ENCODE results near the gene DBT. TPM values are rescaled to one million over a fixed set of nuclear protein-coding genes. Genes with fewer than 3 reads are reported as not detected.
"Not testable (repeated sequence)": the region's sequence is repeated elsewhere in the genome, so short reads cannot be mapped to it uniquely, and the experiment has no call there.

Gene DBT
- total RNA-seq = 25.0 TPM

DNA sequence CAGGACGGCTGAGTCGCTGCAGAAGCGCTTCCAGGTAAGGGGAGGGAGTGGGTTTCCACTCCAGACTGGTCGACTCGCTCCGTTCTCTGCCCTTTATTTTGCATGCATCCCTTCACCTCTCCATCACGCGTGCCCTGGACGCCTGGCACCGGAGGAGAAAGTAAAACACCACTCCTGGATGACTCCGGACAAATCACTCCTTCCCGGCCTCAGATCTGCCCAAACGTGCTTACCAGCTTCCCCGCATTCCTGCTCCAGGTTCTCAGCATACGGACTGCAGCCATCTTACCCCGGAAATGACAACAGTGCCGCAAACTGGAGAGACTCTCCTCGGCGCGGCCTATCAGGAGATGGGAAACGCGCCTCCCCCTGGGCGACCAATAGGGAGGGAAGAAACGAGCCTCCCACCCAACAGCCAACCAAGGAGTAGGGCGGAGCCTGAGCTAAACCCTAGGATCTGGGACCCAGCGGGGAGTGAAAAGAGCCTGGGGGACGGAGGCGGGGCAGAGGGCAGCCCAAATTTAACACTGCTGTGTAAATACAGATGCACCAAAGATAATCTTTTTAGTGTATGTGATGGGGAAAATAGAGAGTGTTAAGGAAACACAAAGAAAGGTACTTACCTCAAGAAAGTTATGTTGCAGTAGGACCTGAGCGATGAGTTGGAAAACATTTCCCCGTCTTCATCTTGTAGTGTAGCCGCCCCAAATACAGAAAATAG, at the start of gene DBT:
TSS of gene DBT (minus strand) at position 298 of the 721 bp plus-strand sequence. CDS start at position 284, 14 bp downstream.
- DNase-seq (ENCODE audit: low spot score) = peak; percentile 96
- peak; percentile 100 for ATAC-seq

DNA sequence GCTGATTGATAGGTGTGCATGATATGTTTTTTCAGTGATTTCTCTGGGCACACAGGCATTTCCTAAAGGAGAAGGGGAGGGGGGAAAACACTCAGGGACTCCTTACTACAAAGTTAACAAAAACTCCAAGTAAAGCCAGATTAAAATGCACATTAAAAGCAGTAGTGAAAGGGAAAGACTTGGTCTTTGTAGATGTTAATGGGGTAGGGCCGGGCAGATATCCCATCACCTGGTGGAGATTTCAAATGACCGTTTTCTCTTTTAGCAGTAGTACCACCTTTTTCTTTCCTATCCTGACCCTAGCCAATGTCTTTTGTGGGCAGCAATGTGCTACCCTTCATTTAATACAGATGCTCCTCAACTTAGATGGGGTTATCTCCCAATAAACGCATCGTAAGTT, 48.9 kb upstream of the DBT start:
- no peak for DNase-seq (ENCODE audit: low spot score)
- no peak for ATAC-seq

DNA sequence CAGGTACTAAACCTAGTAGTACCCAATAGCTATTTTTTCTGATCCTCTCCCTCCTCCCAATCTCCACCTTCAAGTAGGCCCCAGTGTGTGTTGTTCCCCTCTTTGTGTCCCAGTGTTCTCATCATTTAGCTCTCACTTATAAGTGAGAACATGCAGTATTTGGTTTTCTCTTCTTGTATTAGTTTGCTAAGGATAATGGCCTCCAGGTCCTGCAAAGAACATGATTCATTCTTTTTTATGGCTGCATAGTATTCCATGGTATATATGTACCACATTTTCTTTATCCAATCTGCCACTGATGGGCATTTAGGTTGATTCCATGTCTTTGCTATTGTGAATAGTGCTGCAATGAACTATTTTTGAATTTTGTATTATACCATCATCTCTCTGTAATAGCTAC, 47.4 kb upstream of the DBT start:
- DNase-seq (ENCODE audit: low spot score); ATAC-seq: not testable (repeated sequence)

DNA sequence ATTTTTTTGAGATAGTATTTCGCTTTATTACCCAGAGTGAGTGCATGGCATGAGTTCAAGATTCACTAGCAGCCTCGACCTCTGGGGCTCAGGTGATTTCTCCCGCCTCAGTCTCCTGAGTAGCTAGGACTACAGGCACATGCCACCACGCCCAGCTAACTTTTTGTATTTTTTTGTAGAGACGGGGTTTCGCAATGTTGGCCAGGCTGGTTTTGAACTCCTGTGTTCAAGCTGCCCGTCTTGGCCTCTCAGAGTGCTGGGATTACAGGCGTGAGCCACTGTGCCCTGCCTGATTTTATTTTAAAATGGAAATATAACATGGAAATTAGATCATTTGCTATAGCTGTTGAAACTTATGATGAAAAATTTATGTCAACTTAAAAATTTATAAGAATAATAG, 46.5 kb upstream of the DBT start:
- ATAC-seq (no peak), DNase-seq (ENCODE audit: low spot score) (no peak)

DNA sequence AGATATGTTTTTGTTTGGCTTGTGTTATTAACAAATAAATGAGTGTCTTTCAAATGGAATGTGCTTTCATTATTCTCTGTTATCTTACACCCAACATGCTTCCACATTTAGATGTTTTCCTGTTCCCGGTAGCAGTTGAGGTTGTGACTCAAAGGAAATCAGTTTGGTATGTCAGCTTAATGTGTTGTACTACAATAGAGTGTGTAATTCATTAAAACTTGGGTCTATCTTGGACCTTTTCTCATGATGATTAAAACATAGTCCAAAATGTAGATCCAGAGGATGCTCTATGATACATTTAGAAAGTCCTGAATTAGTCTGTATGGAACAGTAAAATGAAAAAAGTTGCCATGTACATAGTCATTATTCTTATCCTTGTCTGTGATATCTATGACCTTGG, 43.1 kb upstream of the DBT start:
- DNase-seq (ENCODE audit: low spot score) = no peak
- ATAC-seq = no peak

DNA sequence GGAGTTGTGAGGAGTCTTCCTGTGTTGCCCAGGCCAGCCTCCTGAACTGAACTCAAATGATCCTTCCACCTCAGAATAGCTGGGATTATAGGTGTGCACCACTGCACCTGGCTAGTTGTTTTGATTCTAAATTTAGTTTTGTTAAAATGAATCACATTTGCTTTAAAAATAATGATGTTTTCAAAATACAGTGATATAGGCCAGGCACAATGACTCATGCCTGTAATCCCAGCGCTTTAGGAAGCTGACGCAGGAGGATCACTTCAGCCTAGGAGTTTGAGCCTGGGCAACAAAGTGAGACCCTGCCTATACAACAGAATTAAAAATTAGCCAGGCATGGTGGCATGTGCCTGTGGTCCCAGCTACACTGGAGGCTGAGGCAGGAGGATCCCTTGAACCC, 40.7 kb upstream of the DBT start:
- DNase-seq (ENCODE audit: low spot score) (no peak), ATAC-seq (no peak)

DNA sequence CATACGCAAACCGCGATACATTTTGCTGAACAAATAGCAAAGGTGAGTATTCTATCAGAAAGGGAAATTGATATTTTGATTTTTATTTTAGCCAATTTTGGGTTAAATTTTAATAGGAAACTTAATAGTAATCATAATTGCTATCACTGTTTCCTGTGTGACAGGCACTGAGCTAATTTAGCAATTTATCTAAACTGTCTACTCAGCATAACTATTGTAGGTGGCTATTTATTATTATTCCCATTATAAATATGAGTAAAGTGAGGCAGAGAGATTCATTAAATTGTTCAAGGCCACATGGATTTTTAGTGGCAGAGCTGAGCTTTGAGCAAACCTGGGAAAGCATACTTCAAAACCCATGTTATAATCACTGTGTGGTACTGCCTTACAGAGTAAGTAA, 37.5 kb upstream of the DBT start:
- DNase-seq (ENCODE audit: low spot score) (no peak), ATAC-seq (no peak)

DNA sequence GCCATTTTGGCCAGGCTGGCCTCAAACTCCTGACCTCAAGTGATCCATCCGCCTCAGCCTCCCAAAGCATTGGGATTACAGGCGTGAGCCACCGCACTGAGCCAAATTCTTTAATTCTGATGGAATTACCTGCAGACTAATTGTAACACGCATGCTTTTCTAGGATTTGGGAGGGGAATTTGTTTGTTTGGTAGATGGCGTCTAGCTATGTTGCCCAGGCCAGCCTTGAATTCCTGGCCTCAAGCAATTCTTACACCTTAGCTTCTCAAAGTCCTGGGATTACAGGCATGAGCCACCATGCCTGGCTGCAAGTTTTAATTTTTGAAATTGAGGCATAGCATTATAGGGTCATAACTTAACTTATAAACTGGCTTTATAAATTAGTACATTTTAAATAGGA, 35.0 kb upstream of the DBT start:
- no peak for ATAC-seq
- no peak for DNase-seq (ENCODE audit: low spot score)

DNA sequence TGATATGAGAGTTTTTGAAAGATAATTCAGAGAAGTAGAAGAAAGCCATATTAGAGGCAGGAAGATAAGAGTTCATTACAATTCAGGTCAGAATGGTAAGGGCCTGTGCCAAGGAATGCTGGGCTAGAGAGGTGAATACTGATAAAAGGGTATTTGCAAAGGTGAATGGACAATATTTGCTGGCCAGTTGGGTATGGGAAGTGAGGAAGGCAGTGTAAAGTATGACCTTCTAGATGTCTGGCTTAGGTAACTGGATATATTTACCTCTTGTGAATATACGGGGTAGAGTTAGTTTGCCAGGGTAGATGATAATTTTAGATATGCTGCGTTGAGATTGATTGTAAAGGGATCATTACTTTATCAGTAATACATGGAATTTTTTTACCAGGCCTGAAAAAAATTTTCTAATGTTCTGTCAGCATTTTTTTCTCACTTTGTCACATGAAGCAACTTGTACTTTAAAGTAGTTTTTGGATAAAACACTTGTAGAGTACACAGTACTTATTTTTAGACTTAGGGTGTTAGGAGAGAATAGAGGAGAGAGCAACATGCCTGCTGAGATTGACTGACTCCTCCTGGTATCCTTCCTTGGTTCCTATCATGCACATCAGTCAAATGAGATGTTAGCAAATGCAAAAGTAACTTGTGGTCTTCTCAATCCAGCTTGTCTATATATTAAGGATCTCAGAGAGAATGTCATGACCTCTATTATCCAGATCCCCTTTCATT, 30.5 kb upstream of the DBT start:
- no peak for DNase-seq (ENCODE audit: low spot score)
- ATAC-seq = peak; percentile 47

DNA sequence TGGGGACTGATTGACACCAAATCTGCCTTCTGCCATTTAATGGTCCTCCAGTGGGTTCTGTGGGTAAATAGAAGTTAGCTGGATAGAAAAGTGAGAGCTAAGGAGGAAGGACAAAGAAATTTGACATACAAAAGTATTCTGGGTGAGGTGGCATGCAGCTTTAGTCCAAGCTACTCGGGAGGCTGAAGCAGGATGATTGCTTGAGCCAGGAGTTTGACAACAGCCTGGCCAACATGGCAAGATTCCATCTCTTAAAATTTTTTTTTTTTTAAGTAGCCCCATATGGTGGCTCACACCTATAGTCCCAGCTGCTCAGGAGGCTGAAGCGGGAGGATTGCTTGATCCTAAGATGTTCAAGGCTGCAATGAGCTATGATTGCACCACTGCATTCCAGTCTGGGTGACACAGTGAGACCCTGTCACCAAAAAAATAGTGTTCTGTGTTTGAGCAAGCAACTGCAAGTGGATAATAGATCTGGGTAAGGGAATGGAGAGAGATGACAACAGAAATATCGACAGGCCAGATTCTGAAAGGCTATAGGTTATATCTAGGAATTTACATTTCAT, 29.8 kb upstream of the DBT start:
- ATAC-seq (no peak), DNase-seq (ENCODE audit: low spot score) (no peak)

DNA sequence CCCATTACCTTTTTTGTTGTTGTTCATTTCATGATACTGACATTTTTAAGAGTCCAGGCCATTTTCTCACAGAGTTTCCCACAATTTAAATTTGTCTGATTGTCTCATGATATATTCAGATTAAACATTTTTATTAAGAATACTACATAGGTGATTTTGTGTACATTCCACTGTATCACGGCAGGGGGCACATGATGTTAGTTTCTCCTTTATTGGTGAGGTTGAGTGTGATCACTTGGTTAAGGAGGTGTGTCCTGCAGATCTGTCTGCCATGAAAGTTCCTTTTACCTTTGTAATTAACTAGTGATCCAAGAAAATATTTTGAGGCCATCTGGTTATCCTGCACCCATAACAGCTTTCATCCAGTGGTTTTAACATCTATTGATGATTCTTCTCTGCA, 28.2 kb upstream of the DBT start:
- ATAC-seq (no peak), DNase-seq (ENCODE audit: low spot score) (no peak)

DNA sequence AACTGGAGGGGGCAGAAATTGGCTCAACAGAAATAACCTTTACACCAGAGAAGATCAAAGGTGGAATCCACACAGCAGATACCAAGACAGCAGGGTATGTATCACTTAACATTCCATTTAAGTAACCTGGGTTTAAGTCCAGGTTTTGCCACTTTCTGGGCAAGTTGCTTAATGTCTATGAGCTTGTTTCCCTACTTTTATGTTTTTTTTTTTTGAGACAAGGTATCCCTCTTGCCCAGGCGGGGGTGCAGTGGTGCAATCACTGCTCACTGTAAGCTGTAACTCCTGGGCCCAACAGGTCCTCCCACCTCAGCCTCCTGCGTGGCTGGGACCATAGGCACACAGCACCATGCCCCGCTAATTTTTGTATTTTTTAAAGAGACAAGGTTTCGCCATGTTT, 18.6 kb upstream of the DBT start:
- DNase-seq (ENCODE audit: low spot score) = no peak
- no peak for ATAC-seq

DNA sequence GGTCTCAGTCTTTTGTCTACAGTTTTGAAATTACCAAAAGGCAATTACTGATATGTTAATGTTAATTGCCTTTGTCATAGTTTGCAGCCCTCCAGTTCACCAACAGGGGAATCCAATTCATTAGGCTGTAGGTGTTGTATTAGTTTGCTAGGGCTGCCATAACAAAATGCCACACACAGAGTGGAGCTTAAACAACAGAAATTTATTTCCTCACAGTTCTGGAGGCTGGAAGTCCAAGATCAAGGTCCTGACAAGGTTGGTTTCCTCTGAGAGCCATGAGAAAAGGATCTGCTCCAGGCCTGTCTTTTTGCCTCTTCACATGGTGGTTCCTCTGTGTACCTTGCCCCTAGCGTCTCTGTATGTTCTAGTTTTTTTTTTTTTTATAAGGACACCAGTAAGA, 17.6 kb upstream of the DBT start:
- DNase-seq (ENCODE audit: low spot score) (no peak), ATAC-seq (no peak)

DNA sequence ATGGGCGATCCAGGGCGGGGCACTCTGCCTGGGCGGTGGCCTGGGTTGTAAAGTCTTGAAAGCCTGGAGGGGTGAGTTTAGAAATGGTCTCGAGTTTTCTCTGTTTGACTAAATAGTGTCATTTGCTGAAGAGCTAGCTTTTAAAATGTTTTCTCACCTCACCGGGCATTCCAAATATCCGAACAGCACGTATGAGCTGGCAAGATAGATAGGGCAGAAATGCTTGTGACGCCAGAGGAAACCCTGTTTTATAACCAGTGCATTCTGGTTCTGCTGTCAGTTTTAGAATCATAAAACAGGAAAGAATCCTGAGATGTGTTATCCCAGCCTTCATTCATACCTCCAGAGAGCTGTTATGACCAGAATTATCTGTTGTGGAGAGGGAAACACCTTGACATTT, 17.1 kb upstream of the DBT start:
- DNase-seq (ENCODE audit: low spot score) (no peak), ATAC-seq (peak; percentile 56)

DNA sequence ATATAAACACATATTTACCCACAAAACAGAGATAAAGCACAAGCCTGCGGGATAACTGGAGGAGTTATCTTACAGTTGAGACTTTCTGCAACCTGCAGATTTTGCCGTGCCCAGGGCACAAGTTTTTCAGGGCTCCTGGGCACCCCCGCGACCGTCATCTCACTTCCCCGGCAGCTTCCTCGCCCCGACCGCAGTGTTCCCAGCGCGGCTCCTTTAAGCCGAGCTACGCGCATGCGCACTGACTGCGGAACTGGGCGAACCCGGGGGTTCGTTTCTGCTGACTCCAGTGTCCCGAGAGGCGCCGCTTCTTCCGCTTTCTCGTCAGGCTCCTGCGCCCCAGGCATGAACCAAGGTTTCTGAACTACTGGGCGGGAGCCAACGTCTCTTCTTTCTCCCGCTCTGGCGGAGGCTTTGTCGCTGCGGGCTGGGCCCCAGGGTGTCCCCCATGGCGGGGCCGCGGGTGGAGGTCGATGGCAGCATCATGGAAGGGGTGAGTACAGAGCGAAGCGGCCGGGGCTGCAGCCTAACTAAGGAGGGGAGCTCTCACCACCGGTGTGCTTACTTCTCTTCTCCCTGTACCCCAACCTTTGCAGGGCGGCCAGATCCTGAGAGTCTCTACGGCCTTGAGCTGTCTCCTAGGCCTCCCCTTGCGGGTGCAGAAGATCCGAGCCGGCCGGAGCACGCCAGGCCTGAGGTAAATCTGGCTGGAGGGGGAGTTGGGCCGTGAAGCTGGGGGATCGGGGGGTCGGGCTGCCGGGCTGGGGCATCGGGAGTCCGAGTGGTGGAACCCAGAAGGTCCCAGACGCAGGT, 16.5 kb upstream of the DBT start, which contains the start of gene RTCA:
TSS of gene RTCA (plus strand) at position 286 of the 810 bp plus-strand sequence. CDS start at position 446, 160 bp downstream.
- peak; percentile 98 for ATAC-seq
- peak; percentile 97 for DNase-seq (ENCODE audit: low spot score)

DNA sequence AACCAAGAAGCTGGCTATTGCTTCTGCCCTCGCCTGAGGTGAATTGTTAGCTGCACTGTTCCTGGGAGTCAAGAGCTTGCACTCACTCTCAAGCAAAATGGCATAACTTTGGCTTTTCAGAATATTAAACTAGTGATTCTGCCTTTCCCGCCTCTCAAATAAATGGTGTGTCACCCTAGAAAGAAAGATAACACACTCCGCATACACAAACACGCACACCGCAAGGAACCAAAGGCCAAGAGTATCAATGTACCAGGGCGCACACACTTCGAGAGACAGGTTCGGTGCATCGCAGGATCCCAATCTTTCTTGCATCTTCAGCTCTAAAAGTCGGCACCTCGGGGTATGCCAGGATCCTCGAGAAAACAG, 15.9 kb upstream of the DBT start:
- DNase-seq (ENCODE audit: low spot score) (no peak), ATAC-seq (peak; percentile 52)

DNA sequence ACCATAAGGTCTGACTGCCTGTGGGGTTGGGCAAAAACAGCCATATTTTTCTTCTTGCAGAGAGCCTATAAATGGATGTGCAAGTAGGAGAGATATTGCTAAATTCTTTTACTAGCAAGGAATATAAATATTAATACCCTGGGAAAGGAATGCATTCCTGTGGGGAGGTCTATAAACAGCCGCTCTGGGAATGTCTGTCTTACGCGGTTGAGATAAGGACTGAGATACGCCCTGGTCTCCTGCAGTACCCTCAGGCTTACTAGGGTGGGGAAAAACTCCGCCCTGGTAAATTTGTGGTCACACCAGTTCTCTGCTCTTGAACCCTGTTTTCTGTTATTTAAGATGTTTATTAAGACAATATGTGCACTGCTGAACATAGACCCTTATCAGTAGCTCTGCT, 14.4 kb upstream of the DBT start:
- not testable (repeated sequence) for ATAC-seq; DNase-seq (ENCODE audit: low spot score)

DNA sequence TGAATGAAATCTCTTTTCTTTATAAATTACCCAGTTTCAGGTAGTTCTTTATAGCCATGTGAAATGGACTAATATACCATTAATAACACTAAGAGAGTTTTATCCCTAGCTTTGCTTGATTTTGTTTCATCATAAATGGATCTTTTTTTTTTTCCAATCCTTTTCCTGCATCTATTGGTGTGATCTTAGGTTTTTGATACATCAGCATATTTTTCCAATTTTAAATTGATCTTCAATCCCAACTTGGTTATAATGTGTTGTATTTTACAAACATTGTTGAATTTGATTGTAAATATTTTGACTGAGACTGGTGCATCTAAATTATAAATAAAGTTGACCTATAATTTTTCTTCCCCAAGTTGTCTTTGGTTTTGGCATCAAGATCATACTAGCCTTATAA, 12.1 kb upstream of the DBT start:
- no peak for ATAC-seq
- no peak for DNase-seq (ENCODE audit: low spot score)

DNA sequence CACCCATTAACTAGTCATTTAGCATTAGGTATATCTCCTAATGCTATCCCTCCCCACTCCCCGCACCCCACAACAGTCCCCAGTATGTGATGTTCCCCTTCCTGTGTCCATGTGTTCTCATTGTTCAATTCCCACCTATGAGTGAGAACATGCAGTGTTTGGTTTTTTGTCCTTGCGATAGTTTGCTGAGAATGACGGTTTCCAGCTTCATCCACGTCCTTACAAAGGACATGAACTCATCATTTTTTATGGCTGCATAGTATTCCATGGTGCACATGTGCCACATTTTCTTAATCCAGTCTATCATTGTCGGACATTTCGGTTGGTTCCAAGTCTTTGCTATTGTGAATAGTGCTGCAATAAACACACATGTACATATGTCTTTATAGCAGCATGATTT, 8.8 kb upstream of the DBT start:
- not testable (repeated sequence) for ATAC-seq; DNase-seq (ENCODE audit: low spot score)

DNA sequence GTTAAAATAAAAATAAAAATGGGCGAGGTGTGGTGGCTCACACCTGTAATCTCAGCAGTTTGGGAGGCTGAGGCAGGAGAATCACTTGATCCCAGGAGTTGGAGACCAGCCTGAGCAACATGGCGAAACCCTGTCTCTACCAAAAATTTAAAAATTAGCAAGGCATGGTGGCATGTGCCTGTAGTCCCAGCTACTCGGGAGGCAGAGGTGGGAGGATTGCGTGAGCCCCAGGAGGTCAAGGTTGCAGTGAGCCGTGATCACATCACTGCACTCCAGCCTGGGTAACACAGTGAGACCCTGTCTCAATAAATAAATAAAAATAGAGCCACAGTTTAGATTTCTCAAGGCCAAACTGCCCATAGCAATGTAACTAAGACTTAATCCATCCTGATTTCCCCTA, 6.6 kb upstream of the DBT start:
- not testable (repeated sequence) for DNase-seq (ENCODE audit: low spot score); ATAC-seq

DNA sequence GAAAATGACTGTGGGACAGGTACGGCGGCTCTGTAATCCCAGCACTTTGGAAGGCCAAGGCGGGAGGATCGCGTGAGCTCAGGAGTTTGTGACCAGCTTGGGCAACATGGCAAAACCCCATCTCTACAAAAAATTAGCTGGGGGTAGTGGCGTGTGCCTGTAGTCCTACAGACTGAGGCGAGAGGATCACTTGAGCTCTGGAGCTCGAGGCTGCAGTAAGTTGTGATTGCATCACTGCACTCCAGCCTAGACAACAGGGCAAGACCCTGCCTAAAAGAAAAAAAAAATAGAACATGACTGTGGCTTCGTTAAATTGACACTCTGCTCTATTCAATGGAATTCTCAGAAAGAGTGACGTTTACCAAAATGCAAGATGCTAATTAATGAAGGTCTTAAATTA, 3.9 kb upstream of the DBT start:
- no peak for DNase-seq (ENCODE audit: low spot score)
- ATAC-seq = no peak
